Measurements from ENCODE around the gene PDZD7. TPM values are rescaled to one million over a fixed set of nuclear protein-coding genes. Genes with fewer than 3 reads are reported as not detected.

The PDZD7 gene
- total RNA-seq, 1 experiment from 2014 or later: 6.1 TPM

DNA sequence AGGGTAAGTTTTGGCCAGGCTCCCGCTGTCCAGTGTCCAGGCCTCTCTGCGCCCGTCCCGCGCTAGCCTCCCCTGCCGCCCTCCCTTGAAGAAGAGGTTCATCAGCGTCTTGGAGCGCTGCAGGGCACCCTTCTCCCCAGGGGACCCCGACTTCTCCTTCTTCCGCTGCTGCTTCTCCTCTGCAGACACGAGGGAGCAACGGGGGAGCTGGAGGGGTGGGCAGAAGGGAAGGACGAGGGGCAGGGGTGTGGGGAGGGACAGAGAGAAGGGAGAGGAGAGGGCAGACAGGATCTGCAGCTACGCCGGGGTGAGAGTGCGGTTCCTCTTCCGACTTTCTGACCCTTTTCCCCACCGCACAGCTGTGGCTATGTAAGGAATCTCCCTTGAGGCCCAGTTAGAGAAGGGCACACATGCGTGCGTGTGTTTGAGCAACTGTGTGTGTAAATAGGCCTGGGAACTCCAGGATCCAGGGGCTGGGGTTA lies 12.8 kb downstream of the PDZD7 start:
- TF ChIP-seq CBX3 (IDR thresholded peaks at IDR 0.05; ENCODE audit: low read depth) (no peak), FOSL1 (IDR thresholded peaks at IDR 0.05; ENCODE audit: low read depth) (no peak)
- no peak overlapping the region for H2AFZ ChIP-seq (ENCODE audit: low read depth, low read length, poor library complexity, severe bottlenecking)
- H3K27ac ChIP-seq (ENCODE audit: low read depth, low read length): no peak overlapping the region
- no peaks in the 10 kb centered on the region for H3K9me2 ChIP-seq (ENCODE audit: insufficient read depth)
- H3K27me3 ChIP-seq (ENCODE audit: insufficient read depth, low read length): no peaks in the 10 kb centered on the region
- CTCF ChIA-PET: interaction anchor here (0.6 to 5.0 kb wide), 17 partner anchors 9 to 426 kb away, joined by 3 to 98 read pairs (median 11); partner anchors contain the start of genes LZTS2, PDZD7 and SFXN3
- POLR2A ChIA-PET: interaction anchor here (0.9 kb wide), 1 partner anchor 9 kb away, joined by 3 read pairs; no protein-coding TSS in a partner anchor
- H3K4me1 ChIP-seq (ENCODE audit: control insufficient read depth in 1 of 2, insufficient read depth in 2 of 2, low read length in 2 of 2): peaks cover 12 to 36% of the 10 kb centered on the region in 2 experiments
- intact Hi-C loops (cut with micrococcal nuclease): loop anchor here (2.0 to 10.0 kb wide), 3 partner anchors 49 to 673 kb away; partner anchors contain the start of genes PAX2 and SCD
- no peaks in the 10 kb centered on the region for H3K9me3 ChIP-seq (ENCODE audit: control insufficient read depth in 1 of 2, insufficient read depth in 1 of 2, low read depth in 1 of 2, low read length in 2 of 2)
- no peak; the same call in 1 of the 2 replicates for ATAC-seq
- no peaks in the 10 kb centered on the region for H3K36me3 ChIP-seq (ENCODE audit: control insufficient read depth in 1 of 2, insufficient read depth in 2 of 2, low read length in 2 of 2)
- H3K9ac ChIP-seq (ENCODE audit: low read length): peak overlapping the region; percentile 56
- RAD21 ChIA-PET (ENCODE audit: low non-redundant PET in 1 of 2, low total read pairs in 2 of 2, uncharacterized antibody in 2 of 2, unreplicated experiment in 2 of 2): interaction anchor here (1.4 to 2.0 kb wide), 3 partner anchors 22 to 124 kb away, joined by 3 to 7 read pairs (median 6); no protein-coding TSS in a partner anchor
- H3K4me3 ChIP-seq (replicated peaks in 1 of 2; ENCODE audit: low read depth in 1 of 2, low read length in 2 of 2): no peak overlapping the region
- H3K4me2 ChIP-seq (ENCODE audit: low read length): peak overlapping the region; percentile 65
- H4K20me1 ChIP-seq (ENCODE audit: insufficient read depth): no peaks in the 10 kb centered on the region
- DNase-seq (ENCODE audit: low read depth, low spot score): no peak
- no TSS peak for BruUV-seq (replicated peaks)
- no peaks in the 10 kb centered on the region for H3K79me2 ChIP-seq (ENCODE audit: insufficient read depth, low read length)

DNA sequence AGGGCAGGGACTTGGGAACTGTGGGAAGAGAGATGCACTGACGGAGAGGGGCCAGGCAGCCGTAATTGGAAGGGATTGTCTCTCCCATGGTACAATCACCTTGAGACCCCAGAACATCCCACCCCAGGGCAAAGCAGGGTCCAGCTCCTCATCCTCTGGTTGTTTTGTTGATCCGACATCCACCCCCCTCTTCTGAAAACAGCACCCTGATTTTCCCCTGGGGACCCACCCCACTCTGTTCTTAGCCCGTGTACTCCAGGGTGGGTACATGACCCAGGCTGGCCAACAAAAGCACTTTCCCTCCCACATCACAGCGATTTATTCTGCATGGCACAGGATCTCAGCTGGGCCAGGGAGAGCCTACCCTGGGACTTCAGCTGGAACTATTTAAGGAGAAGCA lies 14.1 kb downstream of the PDZD7 start:
- TF ChIP-seq JUND (IDR thresholded peaks at IDR 0.05) (no peak), ELF1 (IDR thresholded peaks at IDR 0.05; ENCODE audit: borderline replicate concordance, low read depth) (no peak), FOSL1 (IDR thresholded peaks at IDR 0.05; ENCODE audit: low read depth) (no peak), ZNF274 (IDR thresholded peaks at IDR 0.05; ENCODE audit: low read depth, low read length) (no peak), SP1 (IDR thresholded peaks at IDR 0.05; ENCODE audit: low read depth) (no peak), POLR2AphosphoS5 (IDR thresholded peaks at IDR 0.05; ENCODE audit: low read depth, low read length) (no peak), RAD21 (IDR thresholded peaks at IDR 0.05; ENCODE audit: low read depth) (no peak), CEBPB (IDR thresholded peaks at IDR 0.05; ENCODE audit: low read depth) (no peak)
- TF ChIP-seq, protein P1, sequence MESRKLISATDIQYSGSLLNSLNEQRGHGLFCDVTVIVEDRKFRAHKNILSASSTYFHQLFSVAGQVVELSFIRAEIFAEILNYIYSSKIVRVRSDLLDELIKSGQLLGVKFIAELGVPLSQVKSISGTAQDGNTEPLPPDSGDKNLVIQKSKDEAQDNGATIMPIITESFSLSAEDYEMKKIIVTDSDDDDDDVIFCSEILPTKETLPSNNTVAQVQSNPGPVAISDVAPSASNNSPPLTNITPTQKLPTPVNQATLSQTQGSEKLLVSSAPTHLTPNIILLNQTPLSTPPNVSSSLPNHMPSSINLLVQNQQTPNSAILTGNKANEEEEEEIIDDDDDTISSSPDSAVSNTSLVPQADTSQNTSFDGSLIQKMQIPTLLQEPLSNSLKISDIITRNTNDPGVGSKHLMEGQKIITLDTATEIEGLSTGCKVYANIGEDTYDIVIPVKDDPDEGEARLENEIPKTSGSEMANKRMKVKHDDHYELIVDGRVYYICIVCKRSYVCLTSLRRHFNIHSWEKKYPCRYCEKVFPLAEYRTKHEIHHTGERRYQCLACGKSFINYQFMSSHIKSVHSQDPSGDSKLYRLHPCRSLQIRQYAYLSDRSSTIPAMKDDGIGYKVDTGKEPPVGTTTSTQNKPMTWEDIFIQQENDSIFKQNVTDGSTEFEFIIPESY (IDR thresholded peaks at IDR 0.05; ENCODE audit: extremely low read depth, insufficient replicate concordance, low read length): no peak
- RAD21 ChIA-PET (ENCODE audit: low non-redundant PET in 1 of 2, low total read pairs in 2 of 2, uncharacterized antibody in 2 of 2, unreplicated experiment in 2 of 2): no interaction called here
- no peak overlapping the region for H3K4me3 ChIP-seq (replicated peaks in 1 of 2; ENCODE audit: low read depth in 1 of 2, low read length in 2 of 2)
- no peaks in the 10 kb centered on the region for H3K9me2 ChIP-seq (ENCODE audit: insufficient read depth)
- H3K27me3 ChIP-seq (ENCODE audit: insufficient read depth, low read length): no peaks in the 10 kb centered on the region
- no peak for ATAC-seq
- H3K27ac ChIP-seq (ENCODE audit: low read depth, low read length): no peak overlapping the region
- BruUV-seq (replicated peaks): no TSS peak
- intact Hi-C loops (cut with micrococcal nuclease): loop anchor here (10.0 kb wide), 2 partner anchors 272 to 672 kb away; partner anchors contain the start of genes PAX2 and SCD
- no peak overlapping the region for H3K9ac ChIP-seq (ENCODE audit: low read length)
- no peak overlapping the region for H3K4me2 ChIP-seq (ENCODE audit: low read length)
- peaks cover 21 to 49% of the 10 kb centered on the region in 2 experiments for H3K4me1 ChIP-seq (ENCODE audit: control insufficient read depth in 1 of 2, insufficient read depth in 2 of 2, low read length in 2 of 2)
- no peaks in the 10 kb centered on the region for H4K20me1 ChIP-seq (ENCODE audit: insufficient read depth)
- POLR2A ChIA-PET: no interaction called here
- no peak overlapping the region for H2AFZ ChIP-seq (ENCODE audit: low read depth, low read length, poor library complexity, severe bottlenecking)
- H3K36me3 ChIP-seq (ENCODE audit: control insufficient read depth in 1 of 2, insufficient read depth in 2 of 2, low read length in 2 of 2): no peaks in the 10 kb centered on the region
- CTCF ChIA-PET: interaction anchor here (0.9 to 5.0 kb wide), 8 partner anchors 14 to 197 kb away, joined by 3 to 98 read pairs (median 11); partner anchors contain the start of genes LZTS2, PDZD7 and SFXN3
- no peaks in the 10 kb centered on the region for H3K9me3 ChIP-seq (ENCODE audit: control insufficient read depth in 1 of 2, insufficient read depth in 1 of 2, low read depth in 1 of 2, low read length in 2 of 2)
- DNase-seq (ENCODE audit: low read depth, low spot score): no peak
- no peaks in the 10 kb centered on the region for H3K79me2 ChIP-seq (ENCODE audit: insufficient read depth, low read length)
